ENCODE measurements around the gene LHX1. TPM values are rescaled to one million over a fixed set of nuclear protein-coding genes. Genes with fewer than 3 reads are reported as not detected.

The LHX1 gene
- 1.2 TPM in 1 of 2 replicates, not detected in the other for total RNA-seq

DNA sequence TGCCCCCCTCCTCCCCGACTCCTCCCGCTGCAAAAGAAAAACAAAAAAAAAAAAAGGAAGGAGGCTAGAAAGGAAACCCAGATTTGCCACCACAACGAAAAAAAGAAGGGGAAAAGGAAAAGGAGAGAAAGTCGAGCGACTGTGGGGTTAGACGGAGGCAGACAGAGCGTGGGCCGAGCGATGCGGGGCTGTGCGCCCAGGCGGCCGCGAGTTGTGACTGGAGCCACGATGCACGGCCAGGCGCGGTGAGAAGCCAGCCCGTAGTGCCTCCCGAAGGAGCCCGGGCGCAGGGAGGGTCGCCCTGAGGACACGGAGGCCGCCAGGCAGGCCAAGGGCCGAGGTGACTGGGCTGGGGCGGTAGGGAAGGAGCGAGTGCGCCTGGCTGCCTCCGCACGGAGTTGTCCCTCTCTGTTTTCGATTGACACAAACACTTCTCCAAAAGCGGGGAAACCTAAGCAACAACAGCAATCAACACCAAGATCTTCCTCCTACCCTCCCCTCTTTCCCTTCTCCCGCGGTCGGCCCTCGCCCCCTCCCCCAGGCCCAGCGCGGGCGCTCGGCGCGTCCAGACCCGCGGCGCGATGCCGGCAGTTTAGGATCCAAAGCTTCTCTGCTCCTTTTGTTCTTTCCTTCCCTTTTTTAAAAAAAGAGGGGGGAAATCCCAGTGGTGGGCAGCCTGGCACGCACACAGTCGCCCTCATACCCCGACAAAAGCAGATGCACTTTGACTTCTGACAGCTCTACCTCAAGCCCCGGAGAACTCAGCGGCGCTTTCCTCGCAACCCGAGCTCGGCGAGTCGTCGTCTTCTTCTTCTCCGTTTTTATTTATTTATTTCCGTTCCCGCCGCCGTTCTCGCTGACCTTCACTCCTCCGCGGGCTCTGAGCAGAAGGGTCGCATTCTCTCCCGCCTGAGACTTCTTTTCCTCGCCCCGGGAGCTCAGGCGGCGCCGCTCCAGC is at the start of gene LHX1:
Gene LHX1 (plus strand): TSS at position 475 of the 958 bp plus-strand sequence. CDS start 723 bp downstream, outside the sequence.

GRCh38 chr17:36948717-36949460 is 11.6 kb downstream of the LHX1 start, which contains the start of gene AATF:
Gene AATF (plus strand): TSS chr17:36948954. CDS start chr17:36949126, 172 bp downstream.

Other genes starting within 250 kb of the LHX1 start
- gene AATF, start 11.5 kb downstream of the LHX1 start, total RNA-seq, result 30.1 and 36.0 TPM in 2 replicates